NCI-H2196 treated with DMSO at 0.1 percent for 48 hours (cell line): ENCODE data around the gene SELPLG.
"Not testable (repeated sequence)": the region's sequence is repeated elsewhere in the genome, so short reads cannot be mapped to it uniquely, and the experiment has no call there.

Experiments
- DNase-seq: peaks from one replicate; lab custom pipeline; 2025; ENCODE audit not compliant: unreplicated experiment; lab: John Stamatoyannopoulos, UW

The SELPLG gene

DNA sequence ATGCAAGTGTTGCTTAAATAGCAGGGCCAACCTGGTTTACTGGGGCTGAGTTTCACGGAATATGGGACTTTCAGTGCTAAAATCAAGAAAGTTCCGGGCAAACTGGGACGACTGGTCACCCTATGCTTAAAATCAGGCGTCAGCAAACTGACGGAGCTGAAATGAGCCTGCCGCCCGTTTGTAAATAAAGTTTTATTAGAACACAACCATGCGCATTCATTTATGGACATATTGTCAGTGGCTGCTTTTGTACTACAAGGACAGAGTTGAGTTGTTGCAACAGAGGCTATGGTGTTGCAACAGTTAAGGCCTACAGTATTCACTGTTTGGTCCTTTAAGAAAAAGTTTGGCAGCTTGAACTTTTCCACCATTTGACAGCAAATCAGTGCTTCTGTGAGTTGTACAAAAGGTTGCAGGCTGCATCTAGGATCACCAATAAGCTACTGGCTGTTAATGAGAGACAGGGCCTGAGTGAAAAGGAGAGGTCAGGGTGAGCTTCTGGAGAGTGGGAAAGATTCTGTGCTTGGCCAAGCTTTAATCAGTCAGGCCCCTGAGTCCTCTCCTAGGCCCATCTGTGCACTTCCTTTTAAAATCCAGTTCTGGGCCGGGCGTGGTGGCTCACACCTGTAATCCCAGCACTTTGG lies 13.3 kb downstream of the SELPLG start:
- DNase-seq: no peak

DNA sequence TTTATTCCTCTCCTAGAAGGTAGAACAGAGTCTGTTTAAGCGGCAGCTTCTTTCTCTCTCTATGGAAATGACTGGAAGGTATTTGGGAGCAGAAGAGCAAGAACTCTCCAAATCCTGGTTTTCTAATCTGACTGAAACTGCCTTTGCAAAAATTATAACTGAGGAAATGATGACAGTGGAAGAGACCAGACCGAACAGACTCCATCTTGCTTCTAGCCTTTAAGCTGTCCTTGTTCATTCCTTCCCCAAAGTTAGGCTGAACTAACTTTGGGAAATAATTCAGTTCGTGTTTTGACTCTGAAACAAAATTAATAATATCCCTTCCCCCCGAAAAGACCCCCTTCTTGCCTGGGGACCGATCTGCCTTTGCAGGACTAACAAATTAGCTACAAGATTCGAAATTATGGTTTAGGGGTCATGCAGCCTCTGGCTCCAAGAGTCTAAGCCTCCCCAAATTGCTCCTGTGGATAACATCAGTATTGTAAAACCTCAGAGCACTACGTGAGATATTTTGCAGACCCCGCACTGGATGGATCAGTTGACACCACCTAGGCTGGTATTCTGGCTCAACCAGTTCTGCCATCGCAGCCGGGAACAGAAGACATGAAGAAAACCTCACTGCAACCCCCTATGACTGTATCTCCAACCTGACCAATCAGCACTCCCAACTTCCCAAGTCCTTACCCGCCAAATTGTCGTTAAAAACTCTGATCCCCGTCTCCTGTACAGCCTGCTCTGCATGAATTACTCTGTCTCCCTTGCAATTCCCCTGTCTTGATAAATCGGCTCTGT lies 14.1 kb downstream of the SELPLG start:
- no peak for DNase-seq

DNA sequence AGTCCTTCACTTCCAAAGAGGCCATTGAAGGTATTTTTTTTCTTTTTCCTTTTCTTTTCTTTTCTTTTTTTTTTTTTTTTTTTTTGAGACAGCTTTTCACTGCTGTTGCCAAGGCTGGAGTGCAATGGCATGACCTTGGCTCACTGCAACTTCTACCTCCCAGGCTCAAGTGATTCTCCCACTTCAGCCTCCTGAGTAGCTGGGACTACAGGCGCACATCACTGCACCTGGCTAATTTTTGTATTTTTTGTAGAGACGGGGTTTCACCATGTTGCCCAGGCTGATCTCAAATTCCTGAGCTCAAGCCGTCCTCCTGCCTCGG lies 14.8 kb downstream of the SELPLG start:
- not testable (repeated sequence) for DNase-seq

- peak; percentile 69 for DNase-seq
These were observed 15.4 kb downstream of the SELPLG start for GRCh38 chr12:108618079-108618952.

DNA sequence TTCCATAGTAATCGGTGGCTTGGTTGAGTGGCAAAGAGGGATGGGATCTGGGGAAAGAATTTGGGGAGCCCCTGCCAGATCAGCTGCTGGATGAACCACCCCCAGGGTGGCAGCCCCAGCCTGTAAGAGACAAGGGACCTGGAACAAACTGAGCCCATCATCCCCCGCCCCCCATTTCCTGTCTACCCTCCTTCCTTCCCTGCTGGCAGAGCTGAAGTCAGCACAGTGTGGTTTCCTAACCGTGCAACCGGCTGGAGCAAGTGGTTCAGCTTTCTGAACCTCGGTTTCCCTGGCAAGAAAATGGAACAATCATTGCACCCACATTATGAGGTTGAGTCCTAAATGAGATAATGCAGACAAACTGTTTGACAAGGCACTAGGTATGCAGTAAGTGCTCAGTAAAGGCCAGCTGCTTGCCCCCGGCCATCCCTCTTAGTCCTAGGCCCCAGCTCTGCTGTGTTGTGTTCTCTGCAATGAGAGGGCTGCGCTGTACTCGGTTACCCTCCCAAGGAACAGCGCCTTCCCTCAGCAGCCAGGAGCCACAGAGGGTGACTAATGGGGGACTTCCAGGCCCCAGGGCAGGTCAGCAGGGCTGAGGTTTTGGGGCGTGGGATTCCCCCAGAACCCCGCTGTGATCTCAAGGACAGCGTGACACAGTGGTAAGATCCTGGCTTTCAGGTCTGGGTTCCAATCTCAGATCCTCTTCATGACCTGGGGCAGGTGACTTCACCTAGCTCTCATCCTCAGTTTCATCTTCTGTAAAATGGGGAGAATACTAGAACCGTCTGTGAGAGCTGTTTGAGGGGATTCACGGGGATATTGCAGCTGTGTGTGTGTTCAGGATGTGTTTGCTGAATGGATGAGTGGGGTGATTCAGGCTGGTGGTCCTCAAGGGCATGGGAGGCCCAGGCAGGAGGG lies 16.5 kb downstream of the SELPLG start:
- DNase-seq: no peak

- DNase-seq: no peak
These were observed 17.3 kb downstream of the SELPLG start for GRCh38 chr12:108616359-108616758.

DNA sequence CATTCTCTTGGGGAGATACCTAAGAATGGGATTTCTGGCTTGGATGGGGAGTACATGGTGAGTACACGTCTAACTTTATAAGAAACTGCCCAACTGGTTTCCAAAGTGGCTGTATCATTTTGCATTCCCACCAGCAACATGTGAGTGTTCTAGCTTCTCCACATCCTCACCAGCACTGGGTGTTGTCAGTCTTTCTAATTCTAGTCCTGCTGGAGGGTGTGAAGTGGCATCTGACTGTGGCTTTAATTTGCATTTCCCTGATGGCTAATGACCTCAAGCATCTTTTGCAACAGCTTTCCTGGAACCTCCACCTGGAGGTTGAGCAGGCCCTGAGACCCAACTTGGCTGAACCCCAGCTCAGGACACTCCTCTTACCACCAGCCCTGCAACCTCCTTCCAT lies 17.8 kb downstream of the SELPLG start:
- DNase-seq: no peak

DNA sequence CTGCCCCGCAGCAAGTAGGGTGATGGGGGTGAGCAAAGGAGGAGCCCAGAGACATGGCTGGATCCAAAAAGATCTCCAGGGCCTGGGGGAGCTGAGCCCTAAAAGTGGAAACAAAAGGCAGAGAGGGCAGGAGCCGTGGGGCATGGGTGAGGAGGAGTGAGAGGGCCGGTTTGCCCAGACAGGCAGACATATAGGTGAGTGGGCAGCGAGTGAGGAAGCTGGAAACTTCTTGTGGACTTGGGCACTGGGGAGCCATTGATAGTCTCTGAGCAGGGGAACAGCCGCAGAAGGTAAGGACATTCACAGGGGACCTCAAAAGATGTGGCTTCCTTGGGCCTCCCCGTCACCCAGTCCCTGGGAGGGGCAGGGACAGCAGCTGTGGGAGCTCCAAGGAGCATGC lies 19.1 kb downstream of the SELPLG start:
- no peak for DNase-seq

- no peak for DNase-seq
These were observed 19.7 kb downstream of the SELPLG start for GRCh38 chr12:108614041-108614440.

GRCh38 chr12:108613548-108613947 lies 20.1 kb downstream of the SELPLG start:
- no peak for DNase-seq

GRCh38 chr12:108612788-108613282 lies 20.9 kb downstream of the SELPLG start:
- no peak for DNase-seq

DNA sequence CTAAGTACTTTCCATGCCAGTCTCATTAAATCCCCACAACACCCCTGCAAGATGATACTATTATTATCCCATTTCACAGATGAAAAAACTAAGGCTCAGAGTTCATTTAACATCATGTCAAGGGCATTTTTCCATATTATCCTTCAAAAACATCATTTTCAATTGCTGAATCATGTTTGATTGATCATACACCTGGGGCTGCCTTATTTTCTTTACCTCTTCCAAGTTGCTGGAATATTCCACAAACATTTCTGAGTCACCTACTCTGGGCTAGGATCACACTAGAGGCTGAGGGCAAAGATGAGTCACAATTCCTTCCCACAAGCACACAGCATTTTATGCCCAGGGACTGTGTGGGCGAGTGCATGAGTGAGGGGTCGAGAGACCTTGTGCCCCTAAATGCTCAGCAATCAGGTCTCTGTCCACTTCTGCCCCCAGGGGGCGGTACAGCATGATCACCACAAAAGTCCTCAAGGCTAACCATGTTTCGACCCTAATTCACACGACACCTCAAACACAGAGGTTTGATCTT lies 21.7 kb downstream of the SELPLG start:
- DNase-seq: no peak

- no peak for DNase-seq
These were observed 22.7 kb downstream of the SELPLG start for GRCh38 chr12:108610856-108611605.

- DNase-seq: no peak
These were observed 23.3 kb downstream of the SELPLG start for GRCh38 chr12:108610336-108610815.

GRCh38 chr12:108609537-108610335 lies 24.0 kb downstream of the SELPLG start:
- no peak for DNase-seq

DNA sequence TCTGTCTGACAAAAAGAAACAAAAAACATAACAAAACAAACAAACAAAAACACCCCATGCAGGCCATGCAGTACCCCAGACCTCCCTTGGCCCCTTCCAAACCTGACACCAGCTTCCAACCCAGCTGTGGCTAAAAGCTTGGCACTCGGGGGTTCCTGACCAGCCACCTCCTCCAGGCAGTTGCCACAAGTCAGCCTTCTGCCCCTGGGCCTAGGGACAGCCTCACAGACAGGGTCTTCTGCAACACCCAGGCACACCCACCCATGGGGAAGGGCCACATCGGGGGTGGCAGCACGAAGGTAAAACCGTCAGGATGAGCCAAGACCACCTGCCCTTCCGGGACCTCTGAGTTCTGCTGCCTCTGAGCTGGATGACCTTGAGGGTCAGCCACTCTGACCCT lies 25.1 kb downstream of the SELPLG start:
- no peak for DNase-seq

- no peak for DNase-seq
These were observed 25.6 kb downstream of the SELPLG start for GRCh38 chr12:108607981-108608600.

- DNase-seq: no peak
These were observed 27.2 kb downstream of the SELPLG start for GRCh38 chr12:108606492-108606891.
